ENCODE results near the gene ICAM5.
A peak's percentile ranks its signal among the peaks of the same experiment; 100 is the strongest.

The ICAM5 gene

DNA sequence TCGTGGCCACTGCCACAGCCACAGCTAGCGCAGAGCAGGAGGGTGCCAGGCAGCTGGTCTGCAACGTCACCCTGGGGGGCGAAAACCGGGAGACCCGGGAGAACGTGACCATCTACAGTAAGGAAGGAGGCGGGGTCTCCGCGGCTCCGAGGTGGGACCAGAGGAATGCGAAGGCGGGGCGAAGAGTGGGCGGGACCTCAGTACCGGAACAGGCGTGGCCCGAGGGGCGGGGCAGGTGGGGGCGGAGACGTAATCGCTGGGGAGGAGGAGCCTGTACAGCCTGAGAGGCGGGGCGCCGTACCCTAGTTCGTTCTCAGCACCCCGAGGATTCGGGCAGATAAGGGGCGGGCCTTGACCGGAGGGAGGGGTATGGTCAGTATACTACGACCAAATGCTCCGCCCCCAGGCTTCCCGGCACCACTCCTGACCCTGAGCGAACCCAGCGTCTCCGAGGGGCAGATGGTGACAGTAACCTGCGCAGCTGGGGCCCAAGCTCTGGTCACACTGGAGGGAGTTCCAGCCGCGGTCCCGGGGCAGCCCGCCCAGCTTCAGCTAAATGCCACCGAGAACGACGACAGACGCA is 2.5 kb downstream of the ICAM5 start:
- peak; percentile 64 for DNase-seq

DNA sequence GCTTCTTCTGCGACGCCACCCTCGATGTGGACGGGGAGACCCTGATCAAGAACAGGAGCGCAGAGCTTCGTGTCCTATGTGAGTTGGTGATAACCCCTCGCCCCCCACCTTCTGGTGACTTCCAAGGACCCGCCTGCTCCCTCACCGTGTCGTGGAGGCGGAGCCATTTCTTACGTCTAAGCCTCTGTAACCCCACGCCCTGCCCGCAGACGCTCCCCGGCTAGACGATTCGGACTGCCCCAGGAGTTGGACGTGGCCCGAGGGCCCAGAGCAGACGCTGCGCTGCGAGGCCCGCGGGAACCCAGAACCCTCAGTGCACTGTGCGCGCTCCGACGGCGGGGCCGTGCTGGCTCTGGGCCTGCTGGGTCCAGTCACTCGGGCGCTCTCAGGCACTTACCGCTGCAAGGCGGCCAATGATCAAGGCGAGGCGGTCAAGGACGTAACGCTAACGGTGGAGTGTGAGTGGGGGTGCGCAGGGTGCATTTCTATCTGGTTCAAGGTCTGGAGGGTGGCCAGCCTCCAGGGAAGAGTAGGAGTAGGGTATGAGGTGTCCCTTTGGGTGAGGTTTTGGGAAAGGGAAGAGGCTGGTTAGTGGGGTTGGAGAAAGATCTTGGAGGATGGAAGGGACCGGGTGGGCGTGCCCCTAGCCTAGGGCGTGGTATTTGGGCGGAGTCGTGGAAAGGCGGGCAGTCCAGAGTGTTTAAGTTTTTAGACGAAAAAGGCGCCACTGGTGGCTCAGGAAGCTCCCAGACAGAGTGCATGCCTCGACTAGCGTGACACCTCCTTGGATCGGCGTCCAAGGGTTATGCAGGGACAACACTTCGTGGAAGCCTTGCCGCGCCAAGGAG is 3.3 kb downstream of the ICAM5 start:
- DNase-seq = no peak

GRCh38 chr19:10293637-10294367 is 4.0 kb downstream of the ICAM5 start:
- no peak for DNase-seq

DNA sequence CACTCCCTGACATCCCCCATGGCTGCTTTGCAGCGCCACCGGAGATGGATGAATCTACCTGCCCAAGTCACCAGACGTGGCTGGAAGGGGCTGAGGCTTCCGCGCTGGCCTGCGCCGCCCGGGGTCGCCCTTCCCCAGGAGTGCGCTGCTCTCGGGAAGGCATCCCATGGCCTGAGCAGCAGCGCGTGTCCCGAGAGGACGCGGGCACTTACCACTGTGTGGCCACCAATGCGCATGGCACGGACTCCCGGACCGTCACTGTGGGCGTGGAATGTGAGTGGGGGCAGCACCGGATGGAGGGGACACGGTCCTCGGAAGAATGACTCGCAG is 4.6 kb downstream of the ICAM5 start:
- no peak for DNase-seq

DNA sequence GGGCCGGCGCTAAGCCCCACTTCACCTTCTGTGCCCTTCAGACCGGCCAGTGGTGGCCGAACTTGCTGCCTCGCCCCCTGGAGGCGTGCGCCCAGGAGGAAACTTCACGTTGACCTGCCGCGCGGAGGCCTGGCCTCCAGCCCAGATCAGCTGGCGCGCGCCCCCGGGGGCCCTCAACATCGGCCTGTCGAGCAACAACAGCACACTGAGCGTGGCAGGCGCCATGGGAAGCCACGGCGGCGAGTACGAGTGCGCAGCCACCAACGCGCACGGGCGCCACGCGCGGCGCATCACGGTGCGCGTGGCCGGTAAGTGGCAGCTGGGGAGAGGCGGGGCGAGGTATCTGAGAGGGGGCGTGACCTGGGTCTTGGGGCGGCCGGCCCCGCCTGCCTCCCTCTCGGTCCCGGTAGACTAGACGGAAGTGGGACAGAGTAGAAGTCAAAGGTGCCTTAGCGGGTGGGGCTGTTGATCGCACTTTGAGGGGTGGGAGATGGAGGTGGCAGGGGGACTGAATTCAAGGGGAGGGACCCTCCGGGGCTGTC is 5.6 kb downstream of the ICAM5 start:
- DNase-seq = peak; percentile 71

- DNase-seq = no peak
Measured at GRCh38 chr19:10295847-10296591, 6.3 kb downstream of the ICAM5 start.

DNA sequence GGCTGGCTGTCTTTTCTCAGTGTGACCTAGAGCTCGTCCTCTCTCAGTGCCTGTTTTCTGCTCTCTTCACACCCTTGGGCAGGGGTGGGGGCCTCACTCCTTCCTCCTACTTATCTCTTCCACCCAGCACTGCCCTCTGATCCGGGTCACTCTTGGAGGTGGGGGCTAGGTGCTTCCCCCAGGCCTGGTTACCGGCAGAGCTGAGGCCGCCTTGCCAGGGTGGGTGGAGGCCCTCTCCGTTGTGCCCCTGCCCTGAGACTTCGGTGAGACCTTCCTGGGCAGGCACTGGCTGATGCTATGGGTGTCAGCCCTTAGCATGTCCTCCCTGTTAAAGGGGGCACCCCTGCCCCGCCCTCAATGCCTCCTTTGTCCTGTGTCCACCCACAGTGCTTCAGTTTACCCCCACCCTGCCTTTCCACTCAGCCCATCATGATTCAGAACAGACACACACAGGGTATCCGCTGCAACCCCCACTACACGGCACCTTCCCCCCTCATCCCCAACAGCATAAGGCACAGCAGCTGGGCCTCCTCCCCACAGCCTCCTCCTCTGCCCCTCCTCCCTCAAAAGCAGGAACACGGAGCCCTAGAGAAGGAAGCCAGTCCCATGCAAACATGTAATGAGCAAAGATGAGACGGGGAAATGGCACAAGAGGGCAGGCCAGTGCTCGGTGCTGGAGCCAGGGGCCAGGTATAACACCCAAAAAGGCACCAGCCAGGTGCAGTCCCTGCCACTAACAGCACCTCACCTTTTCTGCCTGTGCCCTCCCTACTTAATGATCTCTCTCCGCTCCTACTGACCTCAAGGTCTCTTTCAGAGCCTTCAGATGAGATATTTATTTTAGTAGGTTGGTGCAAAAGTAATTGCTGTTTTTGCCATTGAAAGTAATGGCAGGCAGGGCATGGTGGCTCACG is 10.1 kb downstream of the ICAM5 start:
- DNase-seq = no peak

DNA sequence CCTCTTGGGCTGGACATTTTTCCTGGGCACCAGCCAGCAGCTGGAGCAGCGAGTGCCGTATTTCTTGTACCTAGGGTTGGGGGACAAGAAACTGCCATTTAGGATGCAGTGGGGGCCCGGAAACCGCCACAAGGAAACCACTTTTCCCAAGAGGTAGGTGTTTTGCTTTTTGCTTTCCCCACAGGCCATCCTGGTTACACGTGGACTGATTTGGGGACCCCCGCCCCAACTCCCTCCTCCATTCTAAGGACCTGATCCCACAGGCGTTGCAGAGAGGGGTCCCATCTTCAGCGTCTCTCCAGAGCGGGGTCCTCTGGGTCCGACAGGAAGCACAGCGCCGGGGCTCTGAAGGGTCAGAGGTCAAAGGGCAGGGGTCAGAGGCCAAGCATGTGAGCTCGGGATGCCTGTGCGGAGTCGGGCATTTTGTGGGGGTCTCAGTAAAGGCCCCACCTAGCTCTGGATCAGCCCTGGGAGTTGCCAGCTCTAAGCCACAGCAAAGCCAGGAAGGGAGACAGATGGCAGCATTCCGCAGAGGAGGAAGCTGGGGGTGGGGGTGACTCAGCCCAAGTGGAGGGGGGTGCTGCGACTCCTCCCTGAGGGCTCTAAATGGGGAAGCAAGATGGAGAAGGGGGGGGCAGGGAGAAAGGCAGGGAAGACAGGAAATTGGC is 15.5 kb downstream of the ICAM5 start:
- DNase-seq = no peak

- no peak for DNase-seq
Measured at GRCh38 chr19:10306327-10306726, 16.6 kb downstream of the ICAM5 start.

GRCh38 chr19:10309423-10309822 is 19.7 kb downstream of the ICAM5 start, which contains the start of gene ZGLP1:
Gene ZGLP1, minus strand, starts transcription at chr19:10309815.
- DNase-seq = no peak

- DNase-seq = peak; percentile 93
Measured at GRCh38 chr19:10315335-10316214, 25.8 kb downstream of the ICAM5 start, which contains the start of gene FDX2. Gene FDX2, minus strand, starts transcription at chr19:10316015. Its CDS starts 19 bp downstream, at chr19:10315996.

GRCh38 chr19:10316229-10317044 is 26.7 kb downstream of the ICAM5 start:
- no peak for DNase-seq

GRCh38 chr19:10317045-10317856 is 27.5 kb downstream of the ICAM5 start:
- no peak for DNase-seq

GRCh38 chr19:10317857-10318462 is 28.2 kb downstream of the ICAM5 start:
- no peak for DNase-seq

DNA sequence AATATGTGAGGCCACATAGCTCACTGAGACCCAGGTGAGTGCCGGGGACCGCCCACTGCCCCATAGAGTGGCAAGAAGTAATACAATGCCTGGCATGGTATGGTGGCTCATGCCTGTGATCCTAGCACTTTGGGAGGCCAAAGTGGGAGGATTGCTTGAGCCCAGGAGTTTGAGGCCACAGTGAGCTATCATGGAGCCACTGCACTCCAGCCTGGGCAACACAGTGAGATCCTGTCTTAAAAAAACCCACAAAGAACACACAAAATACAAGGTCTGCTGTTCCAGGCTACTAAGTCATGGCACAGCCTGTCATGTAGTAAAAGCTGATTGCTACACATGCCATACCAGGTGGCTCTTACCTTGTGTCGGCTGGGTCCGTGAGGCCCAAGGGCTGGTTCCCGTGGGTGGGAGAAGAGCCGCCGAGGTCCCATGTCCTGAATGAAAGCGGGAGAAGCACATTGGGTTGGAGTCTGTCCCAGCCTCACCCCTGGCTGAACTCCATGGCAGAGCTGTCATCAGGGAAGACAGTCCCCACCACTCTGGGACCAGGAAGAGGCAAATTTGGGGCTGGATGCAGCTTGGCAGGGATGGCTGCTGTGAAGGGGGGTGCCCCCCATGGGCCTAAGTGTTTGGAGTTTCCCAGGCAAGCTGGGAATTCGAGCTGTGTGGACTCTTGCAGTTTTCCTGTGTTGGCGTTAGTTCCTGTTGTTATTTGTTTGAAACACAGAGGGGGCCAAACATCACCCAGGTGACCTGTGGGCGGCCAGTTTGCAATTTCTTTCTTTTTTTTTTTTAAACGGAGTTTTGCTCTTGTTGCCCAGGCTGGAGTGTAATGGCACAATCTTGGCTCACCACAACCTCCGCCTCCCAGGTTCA is 29.3 kb downstream of the ICAM5 start:
- no peak for DNase-seq

GRCh38 chr19:10320602-10321416 is 31.1 kb downstream of the ICAM5 start:
- no peak for DNase-seq
